Esophagus squamous epithelium (tissue), 5 donors: ENCODE measurements around the gene PTER. TPM values are rescaled to one million over a fixed set of nuclear protein-coding genes. Genes with fewer than 3 reads are reported as not detected.

ENCODE experiments used
- DNase-seq: peaks from one replicate; lab custom pipeline; 2025; lab: John Stamatoyannopoulos, UW
- H3K27ac ChIP-seq, 4 donors: fragments of 200-600 bp; sonication (generic); one replicate each; pipeline ENCODE4 v1.5.1; 2016 to 2019; ENCODE audit warnings: mild to moderate bottlenecking in 1 of 4
- H3K27me3 ChIP-seq, 4 donors: fragments of 200-600 bp; sonication (generic); 1 replicate in 3 of 4; 2 replicates in 1 of 4; pipeline versions ENCODE4 v1.5.1 to v1.6.0; 2017 to 2021; ENCODE audit warnings: antibody characterized with exemption in 1 of 4
- H3K36me3 ChIP-seq, 3 donors: fragments of 200-600 bp; sonication (generic); one replicate each; pipeline ENCODE4 v1.5.1; 2016 to 2019
- H3K4me1 ChIP-seq, 3 donors: fragments of 200-600 bp; sonication (generic); one replicate each; pipeline ENCODE4 v1.5.1; 2017 to 2019
- H3K4me3 ChIP-seq, 4 donors: fragments of 200-600 bp; sonication (generic); 1 replicate in 3 of 4; 2 replicates in 1 of 4; pipeline ENCODE4 v1.5.1; 2016 to 2019; ENCODE audit warnings: mild to moderate bottlenecking in 2 of 4, moderate library complexity in 1 of 4
- H3K9me3 ChIP-seq, 3 donors: fragments of 200-600 bp; sonication (generic); one replicate each; pipeline ENCODE4 v1.5.1; 2016 to 2019
- CTCF ChIP-seq, 6 experiments: fragments of 450-650 bp in 4 of 6; fragments of 200-600 bp in 2 of 6; sonication (generic) in 2 of 6; IDR thresholded peaks; one replicate each; pipeline ENCODE4 v1.5.1; 2016 to 2019; ENCODE audit warnings: antibody characterized with exemption in 6 of 6, mild to moderate bottlenecking in 4 of 6, moderate library complexity in 4 of 6
- POLR2A ChIP-seq, 4 donors: fragments of 450-650 bp; IDR thresholded peaks; one replicate each; pipeline ENCODE4 v1.6.1; 2017; ENCODE audit warnings: antibody characterized with exemption in 4 of 4, mild to moderate bottlenecking in 4 of 4, moderate library complexity in 3 of 4
- WGBS, 2 donors: methylation state at CpG; one replicate each; pipeline ENCODE4 v1.1.5; 2018; 5-methylcytosine and 5-hydroxymethylcytosine counted together
- intact Hi-C: fragments of 100-400 bp; cut with DNase I; formaldehyde crosslinking; loops from one replicate; pipeline ENCODE4 v1.15.0; 2022
- total RNA-seq, 4 donors: library from RNA; depleted of rRNA; stranded (reverse); fragments of >200 nt; gene quantifications; one replicate each; pipeline ENCODE4 v1.1.0, GENCODE V29; 2016
- donor health status: DM: yes; HTN: yes; CAD: no.

The PTER gene
- total RNA-seq, 4 donors from 2014 or later, result 4.4 to 10.3 (median 8.2) TPM

- Histone ChIP-seq H3K4me3 (peak overlapping the region; percentile 46 to 88 (median 61)), H3K36me3 (no peaks in the 10 kb centered on the region), H3K27ac (peak overlapping the region in 3 of 4 donors; percentile 76 to 87 (median 86)), H3K27me3 (no peaks in the 10 kb centered on the region), H3K4me1 (peaks cover 16 to 56% (median 28%) of the 10 kb centered on the region in 3 donors), H3K9me3 (no peaks in the 10 kb centered on the region)
- intact Hi-C loops, result no loop called here
- no peak for DNase-seq
- TF ChIP-seq POLR2A (IDR thresholded peaks at IDR 0.05) (no peak), CTCF (IDR thresholded peaks at IDR 0.05) (no peak)
- WGBS, 2 donors, result 81 to 86% methylated on average over 2 to 5 of the region's 5 CpGs
Measured at GRCh38 chr10:16437540-16437894, 707 bp downstream of the PTER start.

- no peaks in the 10 kb centered on the region for H3K9me3 ChIP-seq
- H3K36me3 ChIP-seq, result peaks cover 0 to 16% (median 0%) of the 10 kb centered on the region in 3 donors
- TF ChIP-seq CTCF (IDR thresholded peaks at IDR 0.05), result no peak
- TF ChIP-seq POLR2A (IDR thresholded peaks at IDR 0.05), result no peak
- 63 to 83% methylated on average over 1 of the region's 1 CpG for WGBS, 2 donors
- H3K27me3 ChIP-seq, result no peaks in the 10 kb centered on the region
- no peak overlapping the region for H3K4me3 ChIP-seq
- H3K4me1 ChIP-seq, result peaks cover 16 to 56% (median 28%) of the 10 kb centered on the region in 3 donors
- no peak for DNase-seq
- intact Hi-C loops, result no loop called here
- no peak overlapping the region for H3K27ac ChIP-seq
Measured at GRCh38 chr10:16439295-16439694, 2.5 kb downstream of the PTER start.

GRCh38 chr10:16440396-16441133 lies 3.8 kb downstream of the PTER start:
- TF ChIP-seq CTCF (IDR thresholded peaks at IDR 0.05), result no peak
- no peak for TF ChIP-seq POLR2A (IDR thresholded peaks at IDR 0.05)
- WGBS, 2 donors, result 54 to 69% methylated on average over 7 to 12 of the region's 12 CpGs
- no peaks in the 10 kb centered on the region for H3K27me3 ChIP-seq
- no peak for DNase-seq
- H3K4me1 ChIP-seq, result peaks cover 16 to 56% (median 28%) of the 10 kb centered on the region in 3 donors
- H3K9me3 ChIP-seq, result no peaks in the 10 kb centered on the region
- H3K4me3 ChIP-seq, result peak overlapping the region in 1 of 4 donors; percentile 4
- H3K36me3 ChIP-seq, result peaks cover 0 to 20% (median 0%) of the 10 kb centered on the region in 3 donors
- intact Hi-C loops, result no loop called here
- peak overlapping the region; percentile 22 to 64 (median 57) for H3K27ac ChIP-seq

- intact Hi-C loops, result no loop called here
- H3K9me3 ChIP-seq, result no peaks in the 10 kb centered on the region
- H3K4me3 ChIP-seq, result no peak overlapping the region
- H3K27ac ChIP-seq, result peak overlapping the region in 2 of 4 donors; percentile 63 to 64
- 34 to 41% methylated on average over 9 of the region's 9 CpGs for WGBS, 2 donors
- DNase-seq, result no peak
- peaks cover 0 to 20% (median 0%) of the 10 kb centered on the region in 3 donors for H3K36me3 ChIP-seq
- H3K4me1 ChIP-seq, result peaks cover 14 to 52% (median 28%) of the 10 kb centered on the region in 3 donors
- H3K27me3 ChIP-seq, result no peaks in the 10 kb centered on the region
- TF ChIP-seq POLR2A (IDR thresholded peaks at IDR 0.05) (no peak), CTCF (IDR thresholded peaks at IDR 0.05) (no peak)
Measured at GRCh38 chr10:16441173-16441840, 4.5 kb downstream of the PTER start.

- Histone ChIP-seq H3K4me1 (peaks cover 5 to 39% (median 22%) of the 10 kb centered on the region in 3 donors), H3K36me3 (peaks cover 0 to 31% (median 0%) of the 10 kb centered on the region in 3 donors), H3K9me3 (no peaks in the 10 kb centered on the region), H3K27ac (no peak overlapping the region), H3K27me3 (no peaks in the 10 kb centered on the region), H3K4me3 (no peak overlapping the region)
- intact Hi-C loops, result no loop called here
- TF ChIP-seq CTCF (IDR thresholded peaks at IDR 0.05) (no peak), POLR2A (IDR thresholded peaks at IDR 0.05) (no peak)
- no peak for DNase-seq
- 100% methylated on average over 1 of the region's 1 CpG for WGBS, 2 donors
Measured at GRCh38 chr10:16442914-16443313, 6.1 kb downstream of the PTER start.
